CD4-positive, alpha-beta T cell treated with Interleukin-17A for 1 hour (primary cell): ENCODE data around the gene CLEC12A.
"Not testable (repeated sequence)": the region's sequence is repeated elsewhere in the genome, so short reads cannot be mapped to it uniquely, and the experiment has no call there.

Experiments used
- DNase-seq: peaks from one replicate; pipeline ENCODE4 v3.0.0-alpha.2; 2020

Gene CLEC12A

DNA sequence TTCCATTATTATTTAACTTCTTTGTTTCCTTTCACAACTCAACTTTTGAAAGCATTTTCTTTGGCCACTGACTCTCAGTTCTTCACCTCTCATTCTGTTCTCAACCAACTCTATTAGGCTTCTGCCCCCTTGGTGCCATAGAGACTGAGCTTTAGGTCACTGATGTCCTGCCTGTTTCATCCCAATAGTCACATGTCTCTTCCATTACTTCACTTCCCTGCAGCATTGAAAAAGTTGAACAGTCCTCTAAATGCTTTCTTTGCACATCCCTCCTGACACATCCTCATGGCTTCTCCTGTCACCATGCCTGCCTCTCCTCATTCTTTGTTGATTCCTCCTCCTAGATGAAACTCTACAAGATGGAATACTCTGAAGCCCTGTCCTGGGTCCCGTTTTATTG is 2.7 kb downstream of the CLEC12A start:
- DNase-seq: no peak

DNA sequence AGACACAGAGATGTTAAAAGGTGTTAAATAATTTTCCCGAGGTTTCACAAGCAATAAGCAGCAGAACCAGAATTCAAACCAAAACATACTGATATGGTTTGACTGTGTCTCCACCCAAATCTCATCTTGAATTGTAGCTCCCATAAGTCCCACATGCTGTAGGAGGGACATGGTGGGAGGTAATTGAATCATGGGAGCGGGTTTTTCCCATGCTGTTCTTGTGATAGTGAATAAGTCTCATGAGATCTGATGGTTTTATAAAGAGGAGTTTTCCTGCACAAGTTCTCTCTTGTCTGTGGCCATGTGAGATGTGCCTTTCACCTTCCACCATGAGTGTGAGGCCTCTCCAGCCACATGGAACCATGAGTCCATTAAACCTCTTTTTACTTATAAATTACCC is 3.5 kb downstream of the CLEC12A start:
- not testable (repeated sequence) for DNase-seq

DNA sequence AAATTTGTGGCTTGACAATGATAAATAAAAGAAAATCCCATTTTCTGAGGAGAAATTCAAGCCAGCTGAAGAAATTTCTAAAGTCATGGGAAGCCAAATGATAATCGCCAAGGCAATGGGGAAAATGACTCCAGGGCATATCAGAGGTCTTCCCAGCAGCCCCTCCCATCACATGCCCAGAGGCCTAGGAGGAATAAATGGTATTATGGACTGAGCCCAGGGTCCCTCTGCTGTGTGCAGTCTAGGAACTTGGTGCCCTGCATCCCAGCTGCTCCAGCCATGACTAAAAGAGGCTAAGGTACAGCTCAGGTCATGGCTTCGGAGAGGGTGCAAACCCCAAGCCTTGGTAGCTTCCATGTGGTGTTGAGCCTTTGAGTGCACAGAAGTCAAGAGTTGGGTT is 4.4 kb downstream of the CLEC12A start:
- no peak for DNase-seq

DNA sequence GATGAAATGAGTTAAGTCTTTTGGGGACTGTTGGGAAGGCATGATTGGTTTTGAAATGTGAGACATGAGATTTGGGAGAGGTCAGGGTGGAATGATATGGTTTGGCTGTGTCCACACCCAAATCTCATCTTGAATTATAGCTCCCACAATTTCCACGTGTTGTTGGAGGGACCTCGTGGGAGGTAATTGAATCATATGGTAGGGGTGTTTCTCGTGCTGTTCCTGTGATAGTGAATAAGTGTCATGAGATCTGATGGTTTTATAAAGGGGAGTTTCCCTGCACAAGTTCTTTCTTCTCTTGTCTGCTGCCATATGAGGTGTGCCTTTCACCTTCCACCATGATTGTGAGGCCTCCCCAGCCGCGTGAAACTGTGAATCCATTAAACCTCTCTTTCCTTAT is 5.4 kb downstream of the CLEC12A start:
- not testable (repeated sequence) for DNase-seq

DNA sequence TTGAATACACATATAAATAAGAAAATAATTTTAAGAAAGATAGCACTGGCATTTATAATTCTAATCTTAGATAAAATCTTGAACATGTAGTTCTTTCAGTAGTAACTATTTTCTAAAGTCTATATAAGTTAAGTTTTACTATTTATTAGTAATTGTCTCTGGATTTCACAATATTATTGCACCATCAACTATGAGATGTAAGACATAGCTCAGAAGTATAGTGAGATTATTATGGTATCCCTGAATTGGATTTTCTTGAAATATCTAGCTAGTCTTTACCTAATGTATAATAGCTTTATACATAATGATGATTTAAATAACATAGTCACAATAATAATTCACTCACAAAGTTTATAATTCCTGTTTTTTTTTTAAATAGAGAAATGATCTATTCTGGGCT is 6.7 kb downstream of the CLEC12A start:
- DNase-seq: no peak

DNA sequence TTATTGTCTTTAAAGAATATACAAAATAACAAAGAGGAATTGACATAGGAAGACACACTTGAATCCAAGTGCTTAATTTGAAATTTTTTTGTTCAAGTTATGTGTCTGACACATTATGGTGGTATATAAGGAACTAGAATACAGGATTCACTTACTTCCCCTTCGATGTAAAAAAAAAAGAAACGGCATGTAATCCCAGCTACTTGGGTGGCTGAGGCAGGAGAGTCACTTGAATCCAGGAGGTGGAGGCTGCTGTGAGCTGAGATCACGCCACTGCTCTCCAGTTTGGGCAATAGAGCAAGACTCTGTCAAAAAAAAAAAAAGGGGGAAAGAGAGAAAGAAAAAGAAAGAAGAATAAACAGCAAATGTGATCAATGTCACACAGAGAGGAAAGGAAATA is 8.9 kb downstream of the CLEC12A start:
- no peak for DNase-seq

DNA sequence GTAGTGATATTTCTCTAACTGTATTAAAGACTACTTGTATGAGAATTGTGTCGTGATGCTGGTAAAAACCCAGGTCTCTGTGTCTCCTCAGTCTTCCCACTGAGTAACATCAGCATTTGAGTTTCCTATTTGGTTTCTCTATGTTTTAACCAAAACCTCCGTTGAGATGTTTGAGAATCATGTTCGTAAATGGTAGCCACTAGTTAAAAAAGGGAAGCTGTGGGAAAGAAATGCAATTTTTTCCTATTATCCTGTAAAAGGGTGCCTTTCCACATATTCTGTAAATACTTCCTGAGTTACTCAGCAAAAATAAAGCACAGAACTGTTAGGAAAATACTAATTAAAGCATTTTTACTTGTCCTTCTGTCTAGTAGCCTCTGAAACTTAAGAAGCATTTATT is 20.7 kb downstream of the CLEC12A start:
- no peak for DNase-seq

DNA sequence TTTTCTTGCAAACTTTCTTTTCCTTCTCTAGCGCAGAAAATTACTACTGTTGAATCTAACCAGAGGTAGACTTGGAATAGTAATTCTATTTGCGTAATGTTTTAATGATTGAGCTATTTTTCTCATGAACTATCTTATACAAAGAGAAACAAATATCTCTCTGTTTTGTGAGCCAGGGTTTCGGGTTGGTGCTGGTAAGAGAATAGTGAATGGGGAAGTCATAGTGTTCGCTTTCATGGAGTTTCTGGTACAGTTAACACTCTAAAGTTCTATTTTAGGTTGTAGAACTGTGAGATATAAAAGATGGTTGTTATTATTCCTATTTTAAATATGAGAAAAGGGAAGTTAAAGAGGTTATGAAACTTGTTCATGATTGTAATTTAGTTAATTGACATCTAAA is 21.1 kb downstream of the CLEC12A start:
- no peak for DNase-seq

DNA sequence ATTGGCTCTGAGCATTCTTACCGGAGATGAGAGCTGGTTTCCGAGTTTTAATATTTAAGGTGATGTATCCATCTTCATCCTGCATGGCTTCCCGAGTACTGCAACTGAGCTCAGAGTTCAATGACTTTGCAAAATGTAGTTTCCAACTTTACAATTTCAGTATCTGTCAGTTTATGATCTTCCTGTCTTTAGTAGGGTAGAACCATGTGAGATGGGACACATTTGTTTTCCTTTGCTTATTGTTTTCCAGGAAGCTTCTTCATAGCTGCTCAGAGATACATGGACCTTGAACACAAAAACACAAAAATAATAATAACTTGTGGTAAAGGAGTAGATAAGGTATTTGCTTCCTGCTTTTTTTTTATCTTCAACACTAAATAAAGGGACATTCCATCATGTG is 27.8 kb downstream of the CLEC12A start, which contains the start of gene CLEC1B:
Gene CLEC1B, minus strand, starts transcription at position 106 of the 400 bp plus-strand sequence. Its CDS starts 21 bp downstream, at position 85.
- no peak for DNase-seq

DNA sequence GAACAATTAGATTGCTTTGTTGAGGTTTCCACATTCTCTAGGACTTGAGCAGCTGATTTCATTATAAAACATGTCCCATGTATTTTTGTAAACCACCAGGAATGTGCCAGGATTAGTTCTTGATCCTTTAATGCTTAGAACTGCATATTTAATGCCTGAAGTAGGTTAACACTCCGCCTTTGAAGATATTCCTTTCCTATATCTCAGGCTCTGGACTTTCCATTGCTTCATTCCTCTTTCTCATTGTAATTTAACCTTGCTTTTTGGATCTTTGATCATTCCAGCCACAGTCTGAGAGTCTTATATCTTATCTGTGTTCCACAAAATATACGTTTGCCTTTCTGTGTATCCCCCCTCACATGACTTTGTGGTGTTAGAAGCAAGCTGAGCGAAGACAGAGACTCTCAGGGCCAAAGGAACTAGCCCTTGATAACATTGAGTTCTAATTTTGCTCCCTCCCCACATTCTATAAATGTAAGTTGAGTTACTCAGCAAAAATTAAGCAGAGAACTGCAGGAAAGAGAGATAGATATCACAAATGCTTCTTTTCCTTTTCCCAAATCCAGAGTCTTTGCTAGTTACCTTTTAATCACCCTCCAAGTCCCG is 30.1 kb downstream of the CLEC12A start:
- DNase-seq: no peak

DNA sequence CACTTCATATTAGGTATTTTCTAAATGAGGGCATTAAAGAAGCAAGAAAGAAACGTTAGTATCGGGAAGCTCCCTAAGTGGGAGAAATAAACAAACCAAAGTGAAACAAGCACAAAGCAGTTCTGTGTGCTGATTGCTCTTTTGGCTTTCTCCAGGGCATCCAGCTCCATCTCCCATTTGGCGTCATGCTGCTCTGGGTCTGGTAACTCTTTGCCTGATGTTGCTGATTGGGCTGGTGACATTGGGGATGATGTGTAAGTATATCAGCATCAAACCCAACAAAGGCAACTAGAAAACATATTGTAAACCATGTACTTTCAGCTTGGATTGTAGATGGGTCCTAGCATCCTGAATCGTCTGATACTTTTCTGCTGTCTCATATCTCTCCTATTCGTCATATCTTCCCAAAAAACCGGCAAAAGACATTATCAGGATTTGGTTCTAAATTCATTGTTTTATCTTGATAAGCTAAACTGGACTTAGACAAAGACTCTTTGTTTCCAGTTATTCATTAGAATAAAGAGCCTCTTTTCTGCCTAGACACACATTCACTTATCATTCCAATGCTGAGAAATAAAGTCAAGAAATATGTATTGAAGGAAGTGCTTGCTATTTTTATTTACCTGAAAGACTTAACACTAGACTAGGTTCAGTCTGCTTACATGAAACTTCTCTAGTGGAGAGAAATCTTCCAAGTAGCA is 41.6 kb downstream of the CLEC12A start:
- no peak for DNase-seq

DNA sequence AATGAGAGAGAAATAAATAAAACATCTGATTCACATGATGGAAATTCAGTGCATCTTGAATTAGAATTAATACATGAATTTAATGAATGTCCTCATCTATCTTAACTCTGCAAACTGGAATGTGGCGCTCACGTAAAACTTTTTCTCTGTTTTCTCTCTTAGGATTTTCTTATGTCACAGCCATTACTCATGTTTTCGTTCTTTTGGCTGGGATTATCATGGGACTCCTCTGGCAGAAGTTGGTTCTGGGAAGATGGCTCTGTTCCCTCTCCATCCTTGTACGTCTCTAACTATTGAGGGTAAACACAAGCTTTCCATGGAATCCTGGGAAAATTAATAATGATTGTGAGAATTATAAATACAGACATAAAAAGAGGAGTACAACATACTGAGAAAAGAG is 44.2 kb downstream of the CLEC12A start:
- no peak for DNase-seq

DNA sequence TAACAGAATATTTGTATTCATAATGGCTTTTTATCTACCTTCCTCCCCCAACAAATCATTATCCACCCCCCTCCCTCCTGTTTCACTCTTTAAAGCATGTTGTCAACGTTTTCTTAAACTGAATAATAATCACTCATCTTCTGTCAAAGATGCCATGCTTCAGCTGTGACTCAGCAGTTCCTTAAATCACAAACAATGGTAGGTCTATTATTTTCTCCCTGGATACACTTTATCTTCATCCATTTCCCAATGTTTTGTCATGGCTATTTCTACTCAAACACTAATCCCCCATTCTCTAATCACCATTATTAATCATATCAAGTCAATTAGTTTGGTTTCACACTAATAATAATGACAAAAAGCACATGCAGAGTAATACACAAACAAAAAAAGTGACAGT is 45.7 kb downstream of the CLEC12A start:
- no peak for DNase-seq

DNA sequence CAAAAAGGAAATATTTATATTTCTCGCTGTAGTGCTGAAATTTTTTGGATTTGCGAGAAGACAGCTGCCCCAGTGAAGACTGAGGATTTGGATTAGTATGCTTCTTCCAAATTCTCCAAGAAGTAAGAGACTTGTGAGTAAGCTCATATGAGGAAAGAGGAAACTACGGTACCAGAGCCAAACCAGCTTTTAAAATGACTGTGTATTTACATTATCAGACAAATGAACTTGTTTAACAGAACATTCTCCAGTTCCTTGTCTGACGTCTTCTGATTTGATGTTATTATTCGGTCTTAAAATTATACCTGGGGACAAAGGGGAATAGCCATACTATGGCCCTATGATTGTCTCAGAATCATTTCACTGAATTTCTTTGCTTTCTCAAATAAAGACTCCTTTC is 47.2 kb downstream of the CLEC12A start:
- no peak for DNase-seq

DNA sequence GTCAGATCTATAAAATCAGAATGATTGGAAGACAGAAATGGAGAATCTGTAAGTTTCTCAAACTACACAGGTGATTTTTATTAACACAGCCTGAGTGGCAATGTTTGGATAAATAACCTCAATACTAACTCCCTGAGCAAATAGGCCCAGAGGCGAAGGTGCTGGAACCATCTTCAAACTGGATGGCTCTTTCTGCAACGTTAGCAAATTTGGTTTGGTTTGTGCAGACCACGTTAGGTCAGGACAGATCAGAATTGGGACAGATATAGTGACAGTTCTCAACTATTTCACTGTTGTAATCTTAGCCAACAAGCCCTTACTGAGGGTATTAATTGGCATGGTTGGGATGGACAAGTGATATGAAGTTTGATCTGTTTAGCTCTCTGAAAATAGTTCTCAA is 50.1 kb downstream of the CLEC12A start:
- no peak for DNase-seq

DNA sequence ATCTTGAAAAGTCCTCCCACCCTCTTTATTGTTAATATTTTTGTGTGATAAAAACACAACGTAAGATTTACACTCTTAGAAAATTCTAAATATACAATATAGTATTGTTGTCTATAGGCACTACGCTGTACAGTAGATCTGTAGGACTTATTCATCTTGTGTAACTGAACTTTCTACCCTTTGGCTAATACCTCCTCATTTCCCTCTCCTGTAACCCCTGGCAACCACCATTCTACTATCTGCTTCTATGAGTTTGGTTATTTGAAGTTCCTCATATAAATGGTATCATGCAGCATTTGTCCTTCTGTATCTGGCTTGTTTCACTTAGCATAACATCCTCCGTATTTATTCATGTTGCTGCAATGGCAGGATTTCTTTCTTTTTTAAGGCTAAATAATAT is 54.0 kb downstream of the CLEC12A start:
- DNase-seq: no peak

DNA sequence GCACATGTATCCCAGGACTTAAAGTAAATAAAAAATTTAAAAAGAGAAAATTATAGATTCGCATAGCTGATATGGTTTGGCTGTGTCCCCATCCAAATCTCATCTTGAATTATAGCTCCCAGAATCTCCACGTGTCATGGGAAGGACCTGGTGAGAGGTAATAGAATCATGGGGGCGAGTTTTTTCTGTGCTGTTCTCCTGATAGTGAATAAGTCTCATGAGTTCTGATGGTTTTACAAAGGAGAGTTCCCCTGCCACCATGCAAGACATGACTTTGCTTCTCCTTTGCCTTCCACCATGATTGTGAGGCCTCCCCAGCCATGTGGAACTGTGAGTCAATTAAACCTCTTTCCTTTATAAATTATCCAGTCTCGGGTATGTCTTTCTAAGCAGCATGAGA is 55.5 kb downstream of the CLEC12A start:
- not testable (repeated sequence) for DNase-seq

DNA sequence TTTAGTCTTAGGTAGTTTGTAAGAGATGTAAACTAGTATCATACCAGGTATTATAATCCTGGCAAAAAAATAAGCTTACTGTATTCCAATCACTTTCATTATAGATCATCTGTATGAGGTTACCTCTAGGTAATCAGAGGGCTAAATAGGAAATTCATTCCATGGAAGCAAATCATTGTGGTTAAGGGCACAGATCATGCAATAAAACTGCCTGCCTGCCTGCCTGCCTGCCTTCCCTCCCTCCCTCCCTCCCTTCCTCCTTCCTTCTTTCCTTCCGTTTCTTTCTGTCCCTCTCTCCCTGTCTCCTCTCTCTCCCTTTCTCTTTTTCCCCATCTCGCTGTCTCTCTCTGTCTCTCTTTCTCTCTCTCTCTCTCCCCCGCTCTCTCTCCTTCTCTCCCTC is 56.1 kb downstream of the CLEC12A start:
- DNase-seq: no peak

DNA sequence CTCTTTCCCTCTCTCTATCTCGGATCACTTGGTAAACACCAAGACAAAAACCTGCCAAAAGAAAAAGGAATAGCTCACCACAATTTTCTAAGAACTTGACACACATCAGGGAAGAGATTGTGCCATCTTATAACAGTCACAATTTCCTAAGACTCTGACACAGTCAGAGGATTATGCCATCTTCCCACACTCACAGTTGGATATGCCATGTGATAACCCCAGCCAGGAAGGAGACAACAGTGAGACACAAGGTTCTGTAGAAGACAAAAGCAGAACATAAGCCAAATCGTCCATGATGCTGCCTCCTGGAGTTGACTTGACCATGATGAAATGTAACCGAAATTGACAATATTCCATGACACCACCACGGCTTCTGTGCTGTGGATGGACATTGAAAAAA is 56.5 kb downstream of the CLEC12A start:
- no peak for DNase-seq

DNA sequence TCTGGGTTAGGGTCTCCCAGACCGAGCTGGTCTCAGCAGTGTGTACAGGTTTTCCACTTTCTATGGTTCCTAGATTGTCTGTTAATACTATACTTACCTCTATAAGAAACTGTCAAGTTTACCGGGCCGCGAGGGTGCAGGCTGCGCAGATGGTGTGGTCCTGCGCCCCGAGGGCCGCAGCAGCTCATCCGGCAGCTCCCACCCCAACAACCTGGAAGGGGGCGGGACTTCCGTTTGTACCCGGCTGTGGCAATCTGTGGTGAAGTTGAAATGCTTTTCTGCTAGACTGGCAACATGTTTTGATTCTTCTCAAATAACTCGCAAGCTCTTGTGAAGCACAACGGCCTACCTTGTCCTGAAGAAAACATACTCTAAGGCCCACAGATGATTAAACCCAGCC is 59.2 kb downstream of the CLEC12A start, which contains the start of gene CLEC9A:
Gene CLEC9A, plus strand, starts transcription at position 237 of the 400 bp plus-strand sequence. CDS start 22,006 bp downstream, outside the sequence.
- DNase-seq: no peak

DNA sequence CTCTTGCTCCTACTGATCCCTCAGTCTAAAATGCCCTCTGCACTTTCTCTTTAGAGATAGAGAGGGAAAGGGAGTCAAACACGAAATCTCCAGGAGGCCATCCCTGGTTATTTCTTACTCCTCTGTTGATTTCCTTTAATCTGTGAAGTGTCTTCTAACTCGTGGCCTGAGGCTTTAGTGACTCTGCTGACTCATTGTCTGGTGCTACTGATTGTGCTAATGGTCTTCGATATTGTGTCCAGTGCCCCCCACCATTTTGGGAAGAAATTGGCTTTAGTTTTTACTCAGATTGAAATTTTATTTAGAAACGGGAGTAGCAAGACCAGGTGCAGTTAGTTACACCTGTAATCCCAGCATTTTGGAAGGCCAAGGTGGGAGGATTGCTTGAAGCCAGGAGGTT is 60.1 kb downstream of the CLEC12A start:
- no peak for DNase-seq

DNA sequence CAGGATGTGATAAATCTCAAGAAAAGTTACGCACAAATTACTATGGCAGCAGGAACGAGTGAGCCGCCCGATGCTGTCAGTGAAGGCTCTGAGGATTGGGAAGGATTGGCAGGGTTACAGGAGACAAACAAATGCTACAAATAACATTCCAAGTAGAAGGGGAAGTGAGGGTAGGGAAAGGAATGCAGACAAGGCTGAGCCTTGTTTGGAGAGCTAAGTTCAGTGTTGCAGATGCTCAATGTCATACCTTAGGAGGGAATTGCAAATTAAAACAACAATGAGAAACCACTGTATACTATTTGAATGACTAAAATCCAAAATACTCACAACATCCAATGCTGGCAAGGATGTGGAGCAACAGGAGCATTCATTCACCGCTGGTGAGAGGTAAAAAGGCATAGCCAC is 60.6 kb downstream of the CLEC12A start:
- no peak for DNase-seq

DNA sequence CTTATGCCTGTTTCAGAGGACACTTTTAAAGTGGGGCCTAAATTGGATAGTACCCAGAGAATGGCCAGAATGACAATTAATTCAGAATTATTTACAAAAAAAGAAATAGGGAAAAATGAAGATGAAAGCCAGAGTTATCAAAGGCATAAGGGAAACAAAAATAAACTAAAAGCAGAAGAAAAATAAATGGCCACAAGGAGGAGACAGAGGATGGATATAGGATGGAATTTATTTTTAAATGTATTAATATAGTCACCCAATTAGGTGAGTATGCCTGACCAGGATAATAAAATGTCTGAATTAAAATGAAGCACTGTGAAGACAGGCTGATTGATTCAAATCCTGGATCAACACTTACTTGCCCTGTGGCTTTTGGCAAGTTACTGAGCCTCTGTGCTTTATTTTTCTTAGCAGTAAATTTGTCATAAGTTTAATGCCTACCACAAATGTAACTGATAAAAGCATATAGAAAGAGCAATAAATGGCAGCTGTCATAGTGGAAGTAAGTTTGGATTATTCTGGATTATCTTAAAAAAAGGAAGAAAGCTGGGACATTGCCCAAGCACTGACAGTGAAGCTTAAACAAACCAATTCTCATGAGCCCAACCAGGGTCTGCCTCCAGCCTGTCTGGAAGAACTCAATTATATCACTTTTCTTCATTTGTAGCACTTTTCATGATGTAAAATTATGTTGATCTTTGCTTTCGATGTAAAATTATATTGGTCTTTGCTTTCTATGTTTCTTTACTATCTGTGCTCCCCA is 62.8 kb downstream of the CLEC12A start:
- no peak for DNase-seq
